GM12878 (cell line): ENCODE results near the gene CENPO. TPM values are rescaled to one million over a fixed set of nuclear protein-coding genes. Genes with fewer than 3 reads are reported as not detected.
A peak's percentile ranks its signal among the peaks of the same experiment; 100 is the strongest.

ENCODE experiments used
- BCL11A ChIP-seq: IDR thresholded peaks from 2 replicates; pipeline ENCODE4 v1.6.1; 2011; ENCODE audit warnings: low read depth, low read length
- BCLAF1 ChIP-seq: fragments of 450-650 bp; IDR thresholded peaks from 2 replicates; pipeline ENCODE4 v1.6.1; 2017; ENCODE audit warnings: antibody characterized with exemption, mild to moderate bottlenecking, moderate library complexity
- CHD1 ChIP-seq: IDR thresholded peaks from 2 replicates; pipeline ENCODE4 v1.6.1; 2012; ENCODE audit warnings: low read depth, low read length, improper control_type of control experiment
- E2F8 ChIP-seq: fragments of 450-650 bp; IDR thresholded peaks from 2 replicates; pipeline ENCODE4 v1.6.1; 2018; ENCODE audit warnings: mild to moderate bottlenecking, low read depth, moderate library complexity; ENCODE audit not compliant: partially characterized antibody
- EED ChIP-seq: sonication (generic); IDR thresholded peaks from 2 replicates; pipeline ENCODE4 v1.6.1; 2016; ENCODE audit warnings: antibody characterized with exemption, low read depth
- EZH2 ChIP-seq: IDR thresholded peaks from 2 replicates; pipeline ENCODE4 v1.6.1; 2012; ENCODE audit warnings: low read depth, mild to moderate bottlenecking, control low read depth, inconsistent platforms, low read length, borderline replicate concordance; ENCODE audit not compliant: control insufficient read depth
- HDAC2 ChIP-seq: fragments of 200-600 bp; sonication (generic); IDR thresholded peaks from 2 replicates; pipeline ENCODE4 v1.6.1; 2017
- HDGF ChIP-seq: fragments of 450-650 bp; IDR thresholded peaks from 2 replicates; pipeline ENCODE4 v1.6.1; 2016; ENCODE audit warnings: antibody characterized with exemption
- IRF4 ChIP-seq: IDR thresholded peaks from 2 replicates; pipeline ENCODE4 v1.6.1; 2011; ENCODE audit warnings: low read depth, low read length
- MTA3 ChIP-seq: IDR thresholded peaks from 2 replicates; pipeline ENCODE4 v1.6.1; 2012; ENCODE audit warnings: low read length, inconsistent platforms, borderline replicate concordance
- MXI1 ChIP-seq: fragments of 150-350 bp; IDR thresholded peaks from 2 replicates; pipeline ENCODE4 v1.6.1; 2011; ENCODE audit warnings: low read depth, mild to moderate bottlenecking, inconsistent platforms, low read length, improper control_type of control experiment
- POLR2A ChIP-seq: IDR thresholded peaks from 2 replicates; pipeline ENCODE4 v1.6.1; 2011; ENCODE audit warnings: low read depth, mild to moderate bottlenecking, low read length
- POLR2AphosphoS2 ChIP-seq: IDR thresholded peaks from 2 replicates; pipeline ENCODE4 v1.6.1; 2011; ENCODE audit warnings: low read depth, mild to moderate bottlenecking, low read length, improper control_type of control experiment, moderate library complexity
- RBBP5 ChIP-seq: fragments of 200-600 bp; sonication (generic); conservative IDR thresholded peaks from 2 replicates; pipeline ENCODE4 v1.6.1; 2016
- SMAD5 ChIP-seq: IDR thresholded peaks from 2 replicates; pipeline ENCODE4 v1.6.1; 2016; ENCODE audit warnings: antibody characterized with exemption, low read depth
- SMARCA5 ChIP-seq: fragments of 450-650 bp; IDR thresholded peaks from 2 replicates; pipeline ENCODE4 v1.6.1; 2017; ENCODE audit warnings: mild to moderate bottlenecking
- SREBF1 ChIP-seq: IDR thresholded peaks from 2 replicates; pipeline ENCODE4 v1.6.1; 2012; ENCODE audit warnings: mild to moderate bottlenecking, low read length
- ZSCAN29 ChIP-seq: fragments of 450-650 bp; IDR thresholded peaks from 2 replicates; pipeline ENCODE4 v1.6.1; 2017; ENCODE audit warnings: mild to moderate bottlenecking, moderate library complexity
- polyA plus RNA-seq, 11 experiments: library from polyadenylated mRNA; depleted of rRNA in 4 of 11; unstranded in 6 of 11; stranded (reverse) in 5 of 11; fragments of >200 nt; fragmentation: Nextera tagmentation in 4 of 11; fragmentation: Illumina TruSeq in 1 of 11; extraction: Ambion mirVana in 4 of 11; extraction: Trizol in 1 of 11; gene quantifications; 1 replicate in 1 of 11; 2 replicates in 10 of 11; pipeline versions ENCODE4 v1.2.1 to v1.2.3, GENCODE V29; 2011 to 2016; ENCODE audit warnings: inconsistent platforms in 2 of 11, missing spikeins in 2 of 11, low read depth in 1 of 11
- total RNA-seq, 4 experiments: library from RNA; depleted of rRNA in 3 of 4; stranded (reverse); fragments of >200 nt in 3 of 4; fragmentation: Illumina TruSeq in 1 of 4; extraction: Trizol in 1 of 4; gene quantifications; 2 replicates each; pipeline versions ENCODE4 v1.2.1 to v1.2.3, GENCODE V29; 2013 to 2021
- TF ChIP-seq, protein P1 (sequence below): fragments of 450-650 bp; formaldehyde crosslinking; IDR thresholded peaks from 2 replicates; pipeline ENCODE4 v1.4.0; 2020; ENCODE audit warnings: mild to moderate bottlenecking, moderate library complexity
- TF ChIP-seq, protein P2 (sequence below): IDR thresholded peaks from 2 replicates; pipeline ENCODE4 v1.6.1; 2011; ENCODE audit warnings: borderline replicate concordance, low read depth, mild to moderate bottlenecking, moderate library complexity, mixed read lengths, low read length; ENCODE audit not compliant: insufficient read depth; ENCODE audit errors: extremely low read length

CENPO gene
- total and polyA plus RNA-seq, 10 of the 15 experiments (the other 5 are each of a cell fraction or from before 2014, with no cell fraction given) = 18.7 to 37.0 (median 31.4) TPM

DNA sequence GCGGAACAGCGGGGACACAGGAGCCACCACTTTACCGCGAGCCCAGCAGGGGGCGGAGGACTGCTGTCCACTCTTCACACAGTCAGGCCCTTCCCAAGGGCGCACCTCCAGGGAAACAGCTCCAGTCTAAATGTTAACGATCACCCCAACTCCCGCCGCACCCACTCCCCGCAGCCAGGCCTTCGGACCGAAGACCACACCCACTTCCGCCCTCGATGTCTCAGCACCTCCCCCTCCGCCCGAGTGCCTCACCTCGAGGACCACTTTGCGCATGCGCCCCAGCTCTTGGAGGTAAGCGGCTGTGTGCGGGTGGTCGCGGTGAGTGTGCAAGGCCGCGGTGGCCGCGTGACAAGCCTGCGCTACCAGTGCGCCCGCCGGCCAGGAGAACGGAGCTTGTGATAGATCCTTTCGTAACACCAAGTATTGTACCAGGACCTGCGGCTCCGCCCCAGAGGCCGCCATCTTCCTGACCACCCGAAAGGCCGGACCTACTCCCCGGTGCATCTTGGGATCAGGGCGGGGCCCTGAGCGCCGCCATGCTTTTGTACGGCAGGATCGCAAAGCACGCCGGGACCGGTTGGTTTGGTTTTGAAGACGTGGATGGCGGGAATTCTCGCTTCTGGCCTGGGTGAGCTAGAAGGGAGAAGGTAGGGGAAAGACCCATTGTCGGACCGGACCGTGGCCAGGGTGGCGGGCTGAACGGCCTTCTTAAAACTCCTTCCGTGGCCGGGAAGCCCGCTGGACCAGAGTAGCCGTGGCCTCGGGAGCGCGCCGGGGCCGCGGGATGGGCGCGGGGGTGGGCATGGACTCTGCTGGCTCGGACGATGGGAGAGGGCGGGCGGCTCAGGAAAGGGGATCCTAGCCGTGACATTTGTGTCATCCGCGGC lies at the start of gene CENPO, which contains the start of gene PTRHD1 (continued):
- TF ChIP-seq, protein P1, sequence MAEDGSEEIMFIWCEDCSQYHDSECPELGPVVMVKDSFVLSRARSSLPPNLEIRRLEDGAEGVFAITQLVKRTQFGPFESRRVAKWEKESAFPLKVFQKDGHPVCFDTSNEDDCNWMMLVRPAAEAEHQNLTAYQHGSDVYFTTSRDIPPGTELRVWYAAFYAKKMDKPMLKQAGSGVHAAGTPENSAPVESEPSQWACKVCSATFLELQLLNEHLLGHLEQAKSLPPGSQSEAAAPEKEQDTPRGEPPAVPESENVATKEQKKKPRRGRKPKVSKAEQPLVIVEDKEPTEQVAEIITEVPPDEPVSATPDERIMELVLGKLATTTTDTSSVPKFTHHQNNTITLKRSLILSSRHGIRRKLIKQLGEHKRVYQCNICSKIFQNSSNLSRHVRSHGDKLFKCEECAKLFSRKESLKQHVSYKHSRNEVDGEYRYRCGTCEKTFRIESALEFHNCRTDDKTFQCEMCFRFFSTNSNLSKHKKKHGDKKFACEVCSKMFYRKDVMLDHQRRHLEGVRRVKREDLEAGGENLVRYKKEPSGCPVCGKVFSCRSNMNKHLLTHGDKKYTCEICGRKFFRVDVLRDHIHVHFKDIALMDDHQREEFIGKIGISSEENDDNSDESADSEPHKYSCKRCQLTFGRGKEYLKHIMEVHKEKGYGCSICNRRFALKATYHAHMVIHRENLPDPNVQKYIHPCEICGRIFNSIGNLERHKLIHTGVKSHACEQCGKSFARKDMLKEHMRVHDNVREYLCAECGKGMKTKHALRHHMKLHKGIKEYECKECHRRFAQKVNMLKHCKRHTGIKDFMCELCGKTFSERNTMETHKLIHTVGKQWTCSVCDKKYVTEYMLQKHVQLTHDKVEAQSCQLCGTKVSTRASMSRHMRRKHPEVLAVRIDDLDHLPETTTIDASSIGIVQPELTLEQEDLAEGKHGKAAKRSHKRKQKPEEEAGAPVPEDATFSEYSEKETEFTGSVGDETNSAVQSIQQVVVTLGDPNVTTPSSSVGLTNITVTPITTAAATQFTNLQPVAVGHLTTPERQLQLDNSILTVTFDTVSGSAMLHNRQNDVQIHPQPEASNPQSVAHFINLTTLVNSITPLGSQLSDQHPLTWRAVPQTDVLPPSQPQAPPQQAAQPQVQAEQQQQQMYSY = no peak
- TF ChIP-seq POLR2AphosphoS2 (peak; percentile 74), POLR2A (peak; percentile 93), MXI1 (peak; percentile 9), BCL11A (0 out of 2 replicates have a peak, but pooled peaks have one; percentile 7), CHD1 (no peak), ZSCAN29 (no peak), SMARCA5 (peak; percentile 77; the same call in 1 of the 2 replicates), HDAC2 (no peak), RBBP5 (no peak), E2F8 (peak; percentile 90), IRF4 (no peak), BCLAF1 (no peak), EZH2 (no peak), EED (no peak), SREBF1 (no peak), SMAD5 (peak; percentile 41; the same call in 1 of the 2 replicates), HDGF (peak; percentile 89), MTA3 (no peak)
- TF ChIP-seq, protein P2, sequence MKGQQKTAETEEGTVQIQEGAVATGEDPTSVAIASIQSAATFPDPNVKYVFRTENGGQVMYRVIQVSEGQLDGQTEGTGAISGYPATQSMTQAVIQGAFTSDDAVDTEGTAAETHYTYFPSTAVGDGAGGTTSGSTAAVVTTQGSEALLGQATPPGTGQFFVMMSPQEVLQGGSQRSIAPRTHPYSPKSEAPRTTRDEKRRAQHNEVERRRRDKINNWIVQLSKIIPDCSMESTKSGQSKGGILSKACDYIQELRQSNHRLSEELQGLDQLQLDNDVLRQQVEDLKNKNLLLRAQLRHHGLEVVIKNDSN = no peak
